Left forelimb (tissue), 1 donor: ENCODE measurements around the gene CD226.
"Not testable (repeated sequence)": the region's sequence is repeated elsewhere in the genome, so short reads cannot be mapped to it uniquely, and the experiment has no call there.

Experiments
- DNase-seq: peaks from one replicate; pipeline ENCODE4 v3.0.0-alpha.2; 2018; ENCODE audit warnings: low spot score

The CD226 gene

GRCh38 chr18:69956665-69957620 lies 9.3 kb upstream of the CD226 start:
- no peak for DNase-seq

- DNase-seq = no peak
Observed at GRCh38 chr18:69956057-69956456, 8.4 kb upstream of the CD226 start.

GRCh38 chr18:69954719-69955480 lies 7.2 kb upstream of the CD226 start:
- DNase-seq = no peak

- DNase-seq = no peak
Observed at GRCh38 chr18:69953191-69953590, 5.5 kb upstream of the CD226 start.

- DNase-seq = no peak
Observed at GRCh38 chr18:69951182-69951581, 3.5 kb upstream of the CD226 start.

- no peak for DNase-seq
Observed at GRCh38 chr18:69949538-69949936, 1.9 kb upstream of the CD226 start.

- no peak for DNase-seq
Observed at GRCh38 chr18:69948919-69949537, 1.4 kb upstream of the CD226 start.

GRCh38 chr18:69948256-69948655 lies 583 bp upstream of the CD226 start:
- DNase-seq = no peak

- DNase-seq = no peak
Observed at GRCh38 chr18:69946608-69947155, 991 bp downstream of the CD226 start.

GRCh38 chr18:69945220-69946114 lies 2.2 kb downstream of the CD226 start:
- no peak for DNase-seq

GRCh38 chr18:69944436-69944835 lies 3.2 kb downstream of the CD226 start:
- no peak for DNase-seq

- no peak for DNase-seq
Observed at GRCh38 chr18:69943021-69943420, 4.7 kb downstream of the CD226 start.

GRCh38 chr18:69941183-69941582 lies 6.5 kb downstream of the CD226 start:
- DNase-seq = no peak

GRCh38 chr18:69939812-69940211 lies 7.9 kb downstream of the CD226 start:
- DNase-seq = not testable (repeated sequence)

GRCh38 chr18:69936191-69936558 lies 11.5 kb downstream of the CD226 start:
- DNase-seq = no peak

- DNase-seq = no peak
Observed at GRCh38 chr18:69935319-69936190, 12.1 kb downstream of the CD226 start.

- DNase-seq = no peak
Observed at GRCh38 chr18:69934601-69935265, 12.9 kb downstream of the CD226 start.

GRCh38 chr18:69929041-69929774 lies 18.5 kb downstream of the CD226 start:
- DNase-seq = no peak

- DNase-seq = no peak
Observed at GRCh38 chr18:69916412-69916811, 31.3 kb downstream of the CD226 start.
